ENCODE data around the gene ARHGAP19.

GRCh38 chr10:97186911-97187310 lies 105.5 kb downstream of the ARHGAP19 start:
- TF ChIP-seq CTCF (IDR thresholded peaks at IDR 0.05) (no peak), EP300 (IDR thresholded peaks at IDR 0.05) (no peak), POLR2A (IDR thresholded peaks at IDR 0.05; ENCODE audit: low read depth) (no peak), POLR2AphosphoS5 (IDR thresholded peaks at IDR 0.05) (no peak)

Data from esophagus muscularis mucosa (tissue), 4 donors.